HuH-7.5 (cell line): Measurements from ENCODE around the gene SEC61A1.

Experiments used
- DNase-seq: peaks from one replicate; pipeline ENCODE4 v3.0.0; 2011; ENCODE audit warnings: low spot score

Gene SEC61A1

GRCh38 chr3:128078322-128078721, 26.1 kb downstream of the SEC61A1 start:
- DNase-seq: no peak

GRCh38 chr3:128078875-128079274, 26.6 kb downstream of the SEC61A1 start:
- DNase-seq: no peak

- no peak for DNase-seq
Observed at GRCh38 chr3:128079823-128080222, 27.6 kb downstream of the SEC61A1 start.

- no peak for DNase-seq
Observed at GRCh38 chr3:128080323-128081080, 28.3 kb downstream of the SEC61A1 start.

GRCh38 chr3:128081226-128081625, 29.0 kb downstream of the SEC61A1 start:
- no peak for DNase-seq

- DNase-seq: no peak
Observed at GRCh38 chr3:128081846-128082245, 29.6 kb downstream of the SEC61A1 start.

GRCh38 chr3:128082546-128082945, 30.3 kb downstream of the SEC61A1 start:
- no peak for DNase-seq

- no peak for DNase-seq
Observed at GRCh38 chr3:128083396-128083795, 31.2 kb downstream of the SEC61A1 start.

GRCh38 chr3:128083980-128084674, 31.9 kb downstream of the SEC61A1 start:
- no peak for DNase-seq

GRCh38 chr3:128084675-128085021, 32.4 kb downstream of the SEC61A1 start:
- DNase-seq: no peak

GRCh38 chr3:128089135-128089534, 36.9 kb downstream of the SEC61A1 start:
- no peak for DNase-seq

- DNase-seq: no peak
Observed at GRCh38 chr3:128091586-128091985, 39.3 kb downstream of the SEC61A1 start.

GRCh38 chr3:128094295-128095151, 42.3 kb downstream of the SEC61A1 start:
- DNase-seq: no peak

GRCh38 chr3:128095222-128095703, 43.0 kb downstream of the SEC61A1 start:
- peak; percentile 82 for DNase-seq

- no peak for DNase-seq
Observed at GRCh38 chr3:128098234-128098633, 46.0 kb downstream of the SEC61A1 start.

- no peak for DNase-seq
Observed at GRCh38 chr3:128100161-128100560, 47.9 kb downstream of the SEC61A1 start.

GRCh38 chr3:128100638-128101037, 48.4 kb downstream of the SEC61A1 start:
- no peak for DNase-seq

GRCh38 chr3:128103136-128103676, 51.0 kb downstream of the SEC61A1 start:
- DNase-seq: no peak

GRCh38 chr3:128107834-128108233, 55.6 kb downstream of the SEC61A1 start:
- DNase-seq: no peak

- DNase-seq: no peak
Observed at GRCh38 chr3:128111147-128111546, 58.9 kb downstream of the SEC61A1 start.

- no peak for DNase-seq
Observed at GRCh38 chr3:128112357-128112968, 60.2 kb downstream of the SEC61A1 start.
